Erythroblast (primary cell): ENCODE results near the gene TELO2.

Experiments used
- DNase-seq, 2 experiments: peaks; one replicate each; lab custom pipeline; 2025; lab: John Stamatoyannopoulos, UW
- GATA1 ChIP-seq: IDR thresholded peaks from 2 replicates; pipeline ENCODE4 v1.6.1; 2011; ENCODE audit warnings: low read depth, mild to moderate bottlenecking, control low read depth, low read length, moderate library complexity
- POLR2A ChIP-seq: IDR thresholded peaks from 2 replicates; pipeline ENCODE4 v1.6.1; 2011; ENCODE audit warnings: mild to moderate bottlenecking, low read length

Gene TELO2

DNA sequence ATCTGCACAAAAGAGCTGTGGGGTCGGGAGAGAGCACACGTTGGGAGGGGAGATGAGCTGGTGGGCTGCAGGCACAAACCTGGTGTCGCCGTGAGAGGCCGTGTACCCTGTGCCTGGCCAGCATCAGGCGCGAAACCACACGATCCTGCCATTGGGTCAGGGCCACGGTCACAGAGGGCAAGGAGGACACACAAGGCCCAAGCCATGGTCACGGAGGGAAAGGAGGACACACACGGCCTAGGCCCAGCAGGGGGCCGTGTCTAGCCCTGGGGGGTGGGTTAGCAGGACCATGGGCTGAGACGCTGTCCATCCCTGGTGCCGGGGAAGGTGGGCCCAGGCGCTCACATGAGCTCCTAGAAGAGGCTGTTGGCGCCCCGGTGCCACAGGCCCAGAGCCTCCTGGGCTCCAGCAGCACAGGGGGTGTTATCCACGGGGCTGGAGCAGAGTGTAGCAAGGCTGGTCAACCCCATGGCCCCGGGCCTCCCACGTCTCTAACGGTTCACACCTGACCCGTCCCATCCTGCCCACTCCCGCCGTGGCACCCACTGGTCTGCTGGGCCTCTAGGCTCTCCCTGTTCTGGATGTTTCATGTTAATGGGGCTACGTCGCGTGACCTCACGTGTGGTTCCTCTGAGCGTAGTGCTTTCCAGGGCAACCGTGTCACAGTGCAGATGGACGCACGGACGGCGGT lies 41.3 kb upstream of the TELO2 start:
- DNase-seq = no peak

DNA sequence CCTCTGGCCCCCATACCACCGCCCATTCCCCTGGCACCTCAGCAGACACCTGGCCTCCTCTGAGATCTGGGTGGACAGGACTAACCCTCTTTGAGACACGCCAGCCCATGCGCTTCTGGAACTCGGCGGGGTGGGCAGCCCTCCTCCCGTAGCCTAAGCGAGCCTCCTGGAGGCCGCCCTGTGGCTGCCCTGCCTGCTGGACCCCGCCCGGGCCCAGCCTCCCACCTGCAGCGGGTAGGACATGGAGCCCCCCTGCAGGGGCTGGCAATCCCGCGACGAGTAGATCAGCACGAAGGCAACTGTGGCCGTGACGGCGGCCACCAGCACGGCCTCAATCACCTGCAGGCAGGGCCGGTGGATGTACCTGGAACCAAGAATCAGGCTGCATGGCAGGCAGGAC lies 40.6 kb upstream of the TELO2 start:
- DNase-seq = no peak
- no peak for TF ChIP-seq POLR2A
- TF ChIP-seq GATA1 = no peak

More for the DNA sequence above, 41.3 kb upstream of the TELO2 start:
- TF ChIP-seq POLR2A = no peak
- no peak for TF ChIP-seq GATA1

DNA sequence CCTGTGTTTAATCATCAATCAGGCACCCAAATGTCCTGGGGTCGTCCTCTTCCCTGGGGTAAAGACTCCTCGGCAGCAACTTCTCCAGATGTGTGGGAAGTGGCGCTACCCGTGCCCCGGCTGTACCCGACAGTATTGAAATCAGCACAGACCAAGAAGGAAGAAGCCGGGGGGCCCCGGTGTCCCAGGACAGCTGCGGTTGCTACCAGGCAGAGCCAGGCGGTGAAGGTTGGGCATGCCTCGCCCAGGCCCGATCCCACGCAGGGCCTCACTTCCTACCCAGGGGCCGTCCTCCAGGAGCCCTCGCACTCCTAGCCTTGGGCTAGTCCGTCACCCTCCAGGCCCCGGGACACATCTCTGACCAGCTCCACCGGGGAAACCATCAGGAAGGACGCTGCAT lies 39.8 kb upstream of the TELO2 start:
- TF ChIP-seq POLR2A (no peak), GATA1 (no peak)
- no peak for DNase-seq

DNA sequence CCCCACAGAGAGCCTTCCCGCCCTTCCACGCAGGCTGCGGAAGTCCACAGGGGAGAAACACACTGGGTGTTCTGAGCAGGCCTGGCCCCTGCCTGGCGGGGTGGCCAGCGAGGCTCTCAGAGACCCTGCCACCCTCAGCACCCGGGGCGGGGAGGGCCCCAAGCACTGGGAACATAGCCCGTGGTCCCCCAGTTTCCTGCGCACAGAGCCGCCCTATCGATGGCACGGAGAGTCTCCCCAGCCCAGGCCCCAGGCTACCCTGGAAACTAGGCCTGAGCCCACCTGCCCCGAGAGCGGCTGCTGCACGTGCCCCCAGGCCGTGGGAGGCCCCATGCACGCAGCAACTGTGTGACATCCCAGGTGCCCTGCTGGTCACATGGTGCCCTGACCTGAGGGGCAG lies 38.6 kb upstream of the TELO2 start:
- DNase-seq = no peak
- TF ChIP-seq GATA1 = no peak
- TF ChIP-seq POLR2A = no peak

DNA sequence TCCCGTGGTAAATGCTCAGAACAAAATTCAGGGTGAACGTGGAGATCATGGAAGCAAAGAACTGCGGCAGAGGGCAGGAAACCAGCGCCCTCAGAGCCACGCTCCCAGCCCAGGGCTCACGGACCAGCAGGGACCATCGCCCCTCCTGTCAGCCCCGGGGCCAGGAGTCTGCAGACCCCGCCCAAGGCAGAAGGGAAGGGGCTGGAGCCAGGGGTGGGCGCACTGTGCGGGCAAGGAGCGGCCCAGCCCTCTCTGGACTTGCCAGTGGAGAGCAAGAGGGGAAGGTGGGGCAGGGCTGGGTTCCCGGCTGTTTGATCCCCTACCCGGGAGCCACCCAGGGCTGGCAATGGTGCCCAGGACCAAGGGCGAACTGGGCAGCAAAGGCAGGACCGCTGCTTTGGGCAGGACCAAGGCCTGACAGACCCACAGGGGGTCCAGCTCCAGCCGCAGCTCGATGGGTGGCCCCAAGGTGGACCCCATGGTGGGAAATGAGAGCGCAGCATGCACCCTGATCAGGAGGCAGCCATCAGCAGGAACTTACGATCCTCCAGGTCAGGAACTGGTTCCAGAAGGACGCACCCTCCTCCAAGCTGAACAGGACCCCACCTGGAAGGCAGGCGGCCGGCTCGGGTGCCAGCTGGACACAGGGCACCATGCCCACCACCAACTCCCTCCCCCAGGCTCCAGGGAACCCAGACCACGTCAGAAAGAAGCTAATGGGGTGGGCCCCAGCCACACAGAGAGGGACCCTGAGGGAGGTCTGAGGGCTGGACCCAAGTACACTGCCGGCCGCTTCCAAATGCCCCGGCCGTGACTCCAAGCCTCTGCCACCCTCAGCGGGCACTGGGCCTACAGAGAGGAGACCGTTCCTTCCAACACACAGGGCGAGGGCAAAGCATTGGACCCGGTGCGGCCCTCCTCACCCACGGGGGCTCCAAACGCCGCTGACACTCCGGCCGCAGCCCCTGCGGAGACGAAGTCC lies 37.7 kb upstream of the TELO2 start:
- TF ChIP-seq GATA1 = no peak
- no peak for DNase-seq

DNA sequence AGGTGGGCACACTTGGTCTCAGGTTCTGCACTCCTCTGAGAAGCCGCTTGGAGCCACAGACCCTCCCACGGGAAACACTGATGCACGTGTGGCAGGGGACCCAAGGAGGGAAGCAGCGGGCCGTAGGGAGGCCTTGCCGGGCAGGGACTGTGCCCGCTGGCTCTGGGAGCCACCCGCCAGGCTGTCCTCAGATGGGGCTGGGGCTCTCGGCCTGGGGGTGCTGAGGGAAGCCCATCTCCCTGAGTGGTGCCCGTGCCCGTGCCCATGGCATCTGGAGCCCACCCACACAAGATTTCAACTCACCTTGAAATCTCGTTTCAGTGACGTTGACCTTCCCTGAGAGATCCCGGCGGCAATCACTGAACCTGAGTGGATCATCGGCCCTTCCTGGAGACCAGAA lies 36.2 kb upstream of the TELO2 start:
- no peak for DNase-seq
- TF ChIP-seq GATA1 = no peak
- TF ChIP-seq POLR2A = no peak

DNA sequence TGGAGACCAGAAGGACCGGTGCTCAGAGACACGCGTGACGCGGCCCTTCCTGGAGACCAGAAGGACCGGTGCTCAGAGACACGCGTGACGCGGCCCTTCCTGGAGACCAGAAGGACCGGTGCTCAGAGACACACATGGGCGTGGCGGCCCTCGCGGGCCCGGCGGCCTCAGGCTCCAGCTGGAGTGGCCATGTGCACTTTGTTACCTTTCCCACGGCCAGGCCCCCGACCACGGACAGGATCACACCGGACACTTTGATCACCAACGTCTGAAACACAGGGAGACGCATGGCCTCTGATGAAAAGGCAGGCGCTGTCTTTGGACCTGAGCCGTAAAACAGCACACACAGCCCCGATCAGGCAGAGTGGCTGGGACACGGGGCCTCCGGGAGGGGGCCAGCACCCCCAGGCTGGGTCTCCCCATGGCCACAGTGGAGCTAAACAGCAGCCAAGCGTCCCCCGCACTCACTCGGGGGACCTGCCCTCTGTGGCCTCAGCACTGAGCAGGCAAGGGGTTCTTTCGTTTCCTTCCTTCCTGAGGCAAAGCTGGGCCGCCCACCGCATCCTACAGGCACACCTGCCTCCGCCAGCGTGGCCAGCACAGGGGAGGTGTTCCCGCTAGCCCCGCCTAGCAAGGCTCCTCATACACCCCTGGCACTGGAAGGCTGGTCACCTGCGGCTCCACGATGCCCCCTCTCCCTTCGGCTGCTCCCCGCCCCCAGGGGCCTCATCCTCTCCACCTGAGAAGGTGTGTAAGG lies 35.5 kb upstream of the TELO2 start:
- TF ChIP-seq GATA1 (no peak), POLR2A (no peak)
- no peak for DNase-seq

DNA sequence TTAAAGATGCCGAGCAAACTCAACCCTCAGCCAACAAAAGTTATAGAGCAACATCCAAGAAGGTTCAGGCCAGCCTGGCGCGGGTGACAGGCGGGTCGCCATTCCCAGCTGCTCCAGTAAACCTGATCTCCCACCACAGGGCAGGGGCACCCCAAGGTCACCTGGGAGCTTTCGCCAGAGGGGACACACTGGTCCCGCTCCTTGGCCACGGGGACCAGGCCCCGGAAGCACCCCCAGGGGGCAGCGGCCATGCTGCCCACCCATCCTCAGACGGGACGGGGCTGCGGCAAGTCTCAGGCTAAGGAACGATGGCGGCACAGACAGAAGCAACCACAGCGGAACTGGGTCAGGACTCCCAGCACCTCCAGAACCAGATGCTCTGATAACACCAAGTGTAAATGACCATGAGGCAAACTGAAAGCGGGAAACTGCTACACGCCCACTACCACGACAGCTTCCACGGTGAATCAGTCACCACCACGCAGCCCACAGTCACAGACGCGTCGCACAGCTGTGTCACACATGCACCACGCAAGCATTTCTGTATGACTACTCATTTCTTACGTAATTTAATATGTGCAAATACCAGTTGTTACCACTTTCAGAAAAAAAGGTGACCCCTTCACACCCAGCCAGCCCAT lies 34.7 kb upstream of the TELO2 start:
- TF ChIP-seq GATA1 = no peak
- DNase-seq = no peak

DNA sequence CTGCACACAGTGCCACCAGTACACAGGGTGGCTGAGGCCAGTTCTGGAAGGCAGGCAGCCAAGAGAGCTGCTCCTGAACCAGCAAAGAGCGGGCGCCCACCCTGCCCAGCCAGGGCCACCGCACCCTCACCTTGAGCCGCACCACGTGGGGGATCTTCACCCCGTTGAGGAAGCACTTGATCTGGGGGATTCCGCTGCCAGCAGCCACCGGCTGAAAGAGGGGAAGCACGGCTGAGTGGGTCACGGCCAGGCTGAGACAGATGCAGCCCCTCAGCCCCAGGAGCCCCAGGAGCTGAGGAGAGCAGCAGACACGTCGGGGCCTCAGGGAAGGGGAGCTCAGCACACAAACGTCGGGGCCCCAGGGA lies 34.2 kb upstream of the TELO2 start:
- no peak for DNase-seq

DNA sequence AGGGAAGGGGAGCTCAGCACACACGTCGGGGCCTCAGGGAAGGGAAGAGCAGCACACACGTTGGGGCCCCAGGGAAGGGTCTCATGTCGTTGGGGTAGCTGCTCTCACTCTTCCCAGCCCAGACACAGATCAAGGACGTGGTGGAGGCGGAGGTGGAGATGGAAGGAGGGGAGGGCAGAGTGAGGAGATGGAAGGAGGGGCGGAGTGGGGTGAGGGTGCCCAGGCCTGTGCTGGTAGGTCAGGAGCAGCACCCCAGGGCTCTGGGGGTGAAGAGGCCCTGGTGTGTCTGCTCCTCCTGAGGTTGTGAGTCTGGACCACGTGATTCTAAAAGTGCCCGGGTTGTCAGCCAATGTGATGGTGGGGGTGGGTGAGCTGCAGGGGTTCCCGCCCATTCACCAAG lies 33.2 kb upstream of the TELO2 start:
- DNase-seq = no peak
- TF ChIP-seq POLR2A (no peak), GATA1 (no peak)

More for the DNA sequence above, 34.2 kb upstream of the TELO2 start:
- TF ChIP-seq POLR2A (no peak), GATA1 (no peak)

DNA sequence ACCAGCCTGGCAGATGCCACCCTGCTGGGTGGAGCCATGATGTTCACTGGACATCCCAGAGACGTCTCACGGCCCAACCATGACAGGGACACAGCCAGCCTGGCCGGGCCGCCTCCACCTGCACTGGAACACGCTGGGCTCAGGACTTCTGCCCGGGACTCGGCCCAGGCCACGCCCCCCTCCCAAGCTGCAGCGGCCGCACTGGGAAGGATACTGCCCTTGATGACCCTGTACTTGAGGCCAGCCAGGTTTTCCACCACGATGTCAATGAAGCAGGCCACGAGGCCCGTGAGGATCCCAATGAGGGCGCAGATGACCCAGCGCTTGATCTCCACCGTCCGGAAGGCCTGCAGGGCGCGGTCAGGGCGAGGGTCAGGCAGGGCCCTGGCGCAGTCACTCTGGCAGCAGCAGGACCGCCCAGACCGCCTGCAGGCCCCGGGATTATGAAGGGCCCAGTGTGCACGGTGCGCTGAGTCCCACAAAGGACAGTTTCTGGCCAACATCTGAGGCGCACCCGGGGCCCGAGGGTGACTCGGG lies 32.5 kb upstream of the TELO2 start:
- DNase-seq = no peak
- TF ChIP-seq POLR2A (no peak), GATA1 (no peak)

DNA sequence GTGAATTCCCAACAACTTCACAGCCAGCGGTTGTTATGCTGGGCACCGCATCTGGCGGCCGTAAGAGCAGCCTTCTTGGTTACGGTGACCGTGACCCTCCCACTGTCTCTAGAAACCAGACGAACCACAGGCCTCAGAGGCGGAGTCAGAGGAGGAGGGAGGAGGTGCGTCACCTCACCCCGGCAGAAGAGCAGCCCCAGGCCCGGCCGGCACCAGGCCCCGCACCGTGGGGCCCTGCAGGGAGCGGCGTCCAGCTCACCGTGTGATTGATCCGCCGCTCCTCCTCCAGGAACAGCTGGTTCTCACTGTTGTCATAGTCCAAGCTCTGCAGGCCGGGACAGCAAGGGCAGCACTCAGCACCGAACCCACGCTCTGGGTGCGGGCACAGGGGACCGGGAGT lies 32.0 kb upstream of the TELO2 start:
- TF ChIP-seq GATA1 (no peak), POLR2A (no peak)

DNA sequence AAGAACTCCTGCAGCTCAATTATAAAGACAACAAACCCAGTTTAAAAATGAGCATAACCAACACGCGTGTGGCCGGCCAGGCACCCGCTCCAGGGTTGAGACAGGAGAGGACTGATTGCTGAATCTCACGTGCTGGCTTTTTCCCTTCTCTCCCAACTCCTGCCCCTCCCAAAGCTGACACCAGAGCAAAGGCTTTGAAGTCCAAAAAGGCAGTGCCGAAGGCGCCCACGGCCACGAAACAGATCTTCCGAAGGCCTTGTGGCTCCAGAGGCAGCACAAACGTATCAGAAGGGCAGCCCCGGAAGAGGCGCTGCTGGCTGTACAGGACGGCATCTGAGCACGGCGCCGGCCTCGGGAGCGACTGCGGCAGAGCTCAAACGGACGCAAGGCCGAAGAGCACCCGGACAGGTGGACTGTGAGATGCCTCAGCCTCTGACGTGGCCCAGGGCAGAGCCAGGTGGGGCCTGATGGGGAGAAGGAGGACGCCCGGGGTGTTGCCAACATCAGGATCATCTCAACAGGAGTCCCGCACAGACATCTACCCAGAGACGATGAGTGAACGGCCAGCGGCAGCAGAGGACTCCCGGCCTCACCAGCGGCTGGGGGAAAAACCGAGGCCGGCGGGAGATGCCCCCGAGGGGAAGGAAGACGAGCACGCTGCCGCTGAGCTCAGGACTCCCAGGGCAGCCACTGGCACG lies 28.8 kb upstream of the TELO2 start:
- no peak for DNase-seq
- TF ChIP-seq GATA1 = no peak
- TF ChIP-seq POLR2A = no peak

More for the DNA sequence above, 32.0 kb upstream of the TELO2 start:
- DNase-seq = no peak
